HG02938 (cell line): Measurements from ENCODE around the gene COLQ.
"Not testable (repeated sequence)": the region's sequence is repeated elsewhere in the genome, so short reads cannot be mapped to it uniquely, and the experiment has no call there.

Experiments
- ATAC-seq: cut with Tn5 transposase; IDR thresholded peaks from one replicate; pipeline ENCODE4 v1.9.1; 2021; ENCODE audit warnings: mild to moderate bottlenecking, moderate library complexity; ENCODE audit not compliant: unreplicated experiment

Gene COLQ

DNA sequence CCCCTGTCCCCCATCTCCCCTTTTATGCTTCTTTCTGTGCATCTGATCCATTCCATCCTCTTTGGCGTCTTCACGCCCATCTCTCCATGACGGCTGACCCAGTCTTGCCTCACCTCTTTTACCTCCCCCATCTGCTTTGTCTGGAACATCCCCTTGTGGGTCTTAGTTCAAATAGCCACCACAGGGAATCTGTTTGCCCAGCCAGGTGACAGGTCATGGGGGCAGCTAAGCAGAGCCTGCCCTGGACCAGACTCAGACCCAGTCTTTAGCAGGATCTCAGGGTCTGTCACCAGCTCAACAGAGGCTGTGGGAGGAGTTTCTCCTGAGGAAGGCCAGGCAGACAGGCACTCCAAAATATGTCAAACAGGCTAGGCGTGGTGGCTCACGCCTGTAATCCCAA, 28.1 kb downstream of the COLQ start:
- ATAC-seq, result no peak

DNA sequence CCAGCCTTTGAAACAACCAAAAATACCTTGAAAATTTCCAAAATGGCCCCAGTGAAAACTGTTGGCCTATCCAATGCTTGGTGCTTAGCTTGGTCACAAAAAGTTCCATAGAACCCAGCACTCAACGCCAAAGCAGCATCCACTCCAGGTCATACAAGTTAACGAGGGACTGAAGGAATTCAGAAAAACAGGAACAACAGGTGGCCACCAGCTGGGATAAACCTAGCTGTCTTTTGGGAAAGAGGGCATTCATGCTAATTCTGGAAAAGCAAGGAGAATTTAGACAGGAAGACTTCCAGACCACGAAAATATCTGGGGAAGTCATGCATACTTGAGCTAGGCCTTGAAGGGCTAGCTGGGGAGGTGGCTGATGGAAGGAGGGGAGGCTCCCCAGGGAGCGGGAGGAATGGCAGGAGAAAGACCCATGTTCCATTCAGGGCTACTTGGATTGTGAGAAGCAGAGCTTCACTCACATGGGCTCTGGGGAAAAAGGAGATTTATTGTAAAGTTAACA, 28.6 kb downstream of the COLQ start:
- ATAC-seq, result no peak

DNA sequence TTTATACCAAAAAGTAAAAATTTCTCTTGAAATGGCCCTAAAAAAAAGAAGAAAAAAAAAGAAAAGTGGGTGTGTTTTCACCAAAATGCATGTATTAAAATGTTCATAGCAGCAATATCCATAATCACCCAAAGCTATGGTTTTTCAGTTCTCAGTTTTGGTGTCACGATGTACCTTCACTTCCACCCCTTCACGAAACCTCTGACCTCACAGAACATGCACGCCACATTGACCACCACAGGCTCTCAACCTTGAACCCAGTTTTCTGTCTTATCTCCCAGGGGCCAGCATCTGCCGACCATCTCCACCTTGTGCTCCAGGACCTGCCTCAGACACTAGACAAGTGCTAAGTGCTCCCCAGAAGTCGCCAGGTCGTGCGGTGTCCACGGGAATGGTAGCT, 30.4 kb downstream of the COLQ start:
- no peak for ATAC-seq

DNA sequence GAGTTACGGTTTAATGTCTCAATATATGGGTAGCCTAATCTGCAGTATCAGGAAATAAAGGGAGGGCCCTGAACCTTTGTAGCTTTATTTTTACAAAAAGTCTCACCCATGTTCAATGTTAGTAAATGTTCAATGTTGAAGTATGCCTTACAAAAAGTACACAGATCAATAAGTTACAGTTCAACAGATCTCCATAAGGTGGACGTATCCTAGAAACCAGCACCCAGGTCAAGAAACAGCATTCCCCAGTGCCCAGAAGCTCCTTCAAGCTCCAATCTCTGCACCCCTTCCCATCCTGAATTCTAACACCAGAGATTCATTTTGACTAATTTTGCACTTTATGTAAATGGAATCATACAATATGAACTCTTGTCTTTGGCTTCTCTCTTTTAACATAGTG, 31.3 kb downstream of the COLQ start:
- no peak for ATAC-seq

DNA sequence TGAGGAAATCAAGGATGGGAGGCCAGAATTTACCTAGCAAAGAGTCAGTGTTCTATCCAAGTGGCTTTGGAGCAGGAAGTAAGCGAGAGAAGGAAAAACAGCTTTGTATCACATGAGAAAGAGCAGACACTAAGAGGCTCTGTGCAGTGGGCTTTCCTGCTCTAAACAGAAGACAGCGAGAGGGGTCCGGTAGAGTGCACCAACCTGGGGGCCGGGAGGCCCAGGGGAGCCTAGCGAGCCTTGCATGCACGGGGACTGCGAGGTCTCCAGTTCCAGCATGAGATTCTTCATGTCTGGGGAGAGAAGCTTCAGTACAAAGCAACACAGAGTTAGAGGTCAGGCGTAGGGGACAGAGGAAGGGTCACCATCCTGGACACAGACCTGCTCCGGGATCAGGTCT, 33.5 kb downstream of the COLQ start:
- no peak for ATAC-seq

DNA sequence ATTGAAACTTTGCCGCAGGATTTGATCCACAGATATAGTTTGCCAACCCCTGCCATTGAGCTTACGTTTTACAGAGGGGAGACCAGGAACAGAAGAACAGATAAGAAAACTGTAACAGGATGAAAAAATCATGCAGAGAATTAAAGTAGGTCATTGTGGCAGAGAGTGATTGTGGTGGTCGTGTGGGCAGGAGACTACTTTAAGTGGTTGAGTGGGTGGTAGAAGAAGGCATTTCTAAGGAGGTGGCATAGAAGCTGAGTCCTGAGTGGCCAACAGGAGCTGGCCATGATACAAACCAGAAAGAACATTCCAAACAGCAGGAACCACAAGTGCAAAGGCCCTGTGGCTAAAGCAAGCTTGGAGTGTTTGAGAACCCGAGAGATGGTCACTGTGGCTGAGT, 34.5 kb downstream of the COLQ start:
- ATAC-seq, result no peak

DNA sequence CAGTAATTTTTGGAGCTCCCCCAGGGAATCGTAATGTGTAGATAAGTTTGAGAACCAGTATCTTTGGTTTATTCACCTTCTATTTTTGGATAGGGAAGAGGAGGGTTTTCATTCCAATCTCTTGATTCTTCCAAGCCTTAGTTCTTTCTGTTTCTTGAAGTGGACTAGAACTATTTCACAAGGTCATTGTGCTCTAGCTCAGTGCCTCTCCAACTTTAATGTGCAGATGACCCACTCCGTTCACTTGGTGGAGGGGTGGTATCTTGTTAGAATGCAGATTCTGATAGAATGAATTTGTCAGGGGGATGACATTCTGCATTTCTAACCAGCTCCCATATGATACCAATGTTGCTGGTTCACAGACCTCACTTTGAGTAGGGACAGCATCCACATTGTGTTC, 35.5 kb downstream of the COLQ start:
- no peak for ATAC-seq

DNA sequence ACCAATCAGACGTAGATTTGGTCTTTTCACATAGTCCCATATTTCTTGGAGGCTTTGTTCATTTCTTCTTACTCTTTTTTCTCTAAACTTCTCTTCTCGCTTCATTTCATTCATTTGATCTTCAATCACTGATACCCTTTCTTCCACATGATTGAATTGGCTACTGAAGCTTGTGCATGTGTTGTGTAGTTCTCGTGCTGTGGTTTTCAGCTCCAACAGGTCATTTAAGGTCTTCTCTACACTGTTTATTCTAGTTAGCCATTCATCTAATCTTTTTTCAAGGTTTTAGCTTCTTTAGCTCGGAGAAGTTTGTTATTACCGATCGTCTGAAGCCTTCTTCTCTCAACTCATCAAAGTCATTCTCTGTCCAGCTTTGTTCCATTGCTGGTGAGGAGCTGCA, 37.0 kb downstream of the COLQ start:
- ATAC-seq, result not testable (repeated sequence)

DNA sequence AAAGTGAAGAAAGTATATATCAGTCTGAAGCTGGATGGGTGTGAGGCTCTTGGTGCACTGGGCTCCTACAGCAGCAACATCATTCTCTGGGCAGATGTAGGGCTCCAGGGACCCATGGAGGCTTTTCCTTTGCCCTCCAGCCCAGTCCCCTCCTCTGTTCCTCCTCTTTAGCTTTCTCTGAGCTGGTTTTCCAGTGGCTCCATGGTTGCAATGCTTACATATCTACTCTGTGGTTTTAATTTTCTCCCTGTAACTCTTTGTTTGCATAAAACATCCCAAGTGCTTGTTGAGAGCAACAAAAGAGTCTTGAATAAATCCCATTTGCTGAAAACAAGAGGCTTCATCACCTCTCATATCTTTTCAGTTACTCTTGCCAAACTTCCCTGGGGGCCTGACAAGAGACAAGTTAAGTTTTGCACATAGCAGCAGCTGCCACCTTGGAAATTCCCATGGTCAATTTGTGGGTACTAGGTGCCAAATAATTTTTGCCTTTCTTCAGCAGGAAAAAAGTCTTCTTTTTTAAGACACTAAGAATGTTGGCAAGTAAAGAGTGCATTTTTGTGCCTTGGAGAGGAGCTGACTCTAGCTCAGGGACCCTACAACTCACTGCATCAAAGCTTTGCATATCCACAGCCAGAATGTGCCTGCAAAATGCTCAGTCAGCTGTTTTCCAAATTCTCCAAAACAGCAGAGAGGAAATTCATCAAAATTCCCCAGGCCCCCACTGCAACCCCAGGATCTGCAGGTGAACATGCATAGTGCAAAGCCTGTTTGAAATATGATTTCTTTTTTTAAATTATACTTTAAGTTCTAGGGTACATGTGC, 41.9 kb downstream of the COLQ start:
- no peak for ATAC-seq

DNA sequence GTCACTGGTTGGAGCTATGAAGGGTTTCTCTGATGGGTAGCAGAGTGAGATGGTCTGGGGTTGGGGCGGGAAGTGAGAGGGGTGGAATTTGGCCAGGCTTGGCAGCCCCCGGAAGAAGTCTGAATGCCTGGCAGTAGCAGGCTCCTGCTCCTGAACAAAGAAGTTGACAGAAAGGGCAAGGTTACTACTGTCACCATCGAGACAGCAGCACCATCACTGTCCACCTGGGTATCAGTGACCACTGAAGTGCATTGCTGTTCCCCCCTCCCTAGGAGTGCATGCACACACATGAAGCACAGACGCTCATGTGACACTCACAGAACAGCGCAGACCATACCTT, 42.9 kb downstream of the COLQ start:
- no peak for ATAC-seq

DNA sequence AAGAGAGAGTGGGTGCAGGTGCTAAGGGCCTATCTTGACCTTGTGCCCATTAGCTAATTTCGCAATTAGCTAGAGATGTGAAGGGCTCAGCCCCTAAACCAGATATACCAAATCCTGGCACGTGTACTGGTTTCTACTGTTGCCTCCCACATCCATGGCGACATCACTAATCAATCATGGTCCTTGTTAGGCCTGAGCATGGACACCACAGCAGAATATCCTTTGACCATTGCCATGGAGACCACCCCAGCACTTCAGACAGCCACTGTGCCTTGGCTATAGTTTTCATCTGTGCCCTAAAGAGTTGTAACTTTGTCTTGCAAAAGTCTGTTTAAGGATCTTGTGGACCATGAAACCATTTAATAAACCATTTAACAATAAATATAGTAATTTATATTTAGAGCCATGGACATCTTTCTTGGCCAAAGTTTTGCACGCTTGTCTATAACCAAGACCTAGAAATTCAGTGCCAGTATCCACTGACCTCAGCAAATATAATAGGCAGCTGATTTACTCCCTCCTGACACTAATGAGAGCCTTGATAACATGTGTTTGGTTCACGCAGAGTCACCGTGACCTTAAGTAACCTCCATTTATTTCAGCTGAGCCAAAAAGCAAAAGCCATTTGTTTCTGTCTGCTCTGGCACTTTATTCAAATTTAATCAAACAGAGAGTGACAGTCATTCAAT, 43.4 kb downstream of the COLQ start:
- no peak for ATAC-seq

DNA sequence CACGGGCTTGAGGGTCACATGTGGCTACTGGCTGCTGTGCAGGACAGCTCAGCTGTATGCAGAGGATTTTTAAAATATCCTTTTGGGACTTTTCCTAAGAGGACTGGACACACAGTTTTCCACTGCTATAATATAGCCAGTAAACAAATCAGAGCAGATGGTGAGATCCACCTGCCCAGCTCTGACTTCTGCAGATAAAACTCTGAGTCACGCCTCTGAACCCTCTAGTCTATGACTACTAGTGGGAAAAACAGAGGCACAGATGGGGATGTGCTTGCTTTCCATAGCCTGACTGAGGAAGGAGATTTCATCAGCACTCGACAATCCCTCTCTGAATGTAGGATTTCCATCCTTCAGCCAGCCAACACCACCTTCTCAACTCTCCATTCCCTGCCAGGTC, 45.1 kb downstream of the COLQ start:
- no peak for ATAC-seq

DNA sequence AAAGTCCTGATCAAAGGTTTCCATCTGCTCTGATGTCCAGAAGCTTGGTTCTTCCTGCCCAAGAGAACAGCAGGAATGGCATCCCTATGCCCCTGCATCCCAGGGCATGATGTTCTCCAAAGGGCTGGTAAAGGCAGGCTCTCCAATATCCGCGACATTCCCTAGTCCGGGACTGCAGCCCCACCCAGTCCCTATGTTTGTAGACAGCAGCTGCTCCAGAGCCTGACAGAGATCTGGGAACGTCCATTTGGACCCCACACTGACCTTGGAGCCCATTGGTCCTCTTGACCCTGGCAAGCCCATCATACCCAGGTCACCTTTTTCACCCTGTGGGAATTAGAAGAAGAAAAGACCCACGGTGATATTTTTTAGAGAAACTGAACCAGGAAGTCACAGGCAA, 46.3 kb downstream of the COLQ start:
- no peak for ATAC-seq

DNA sequence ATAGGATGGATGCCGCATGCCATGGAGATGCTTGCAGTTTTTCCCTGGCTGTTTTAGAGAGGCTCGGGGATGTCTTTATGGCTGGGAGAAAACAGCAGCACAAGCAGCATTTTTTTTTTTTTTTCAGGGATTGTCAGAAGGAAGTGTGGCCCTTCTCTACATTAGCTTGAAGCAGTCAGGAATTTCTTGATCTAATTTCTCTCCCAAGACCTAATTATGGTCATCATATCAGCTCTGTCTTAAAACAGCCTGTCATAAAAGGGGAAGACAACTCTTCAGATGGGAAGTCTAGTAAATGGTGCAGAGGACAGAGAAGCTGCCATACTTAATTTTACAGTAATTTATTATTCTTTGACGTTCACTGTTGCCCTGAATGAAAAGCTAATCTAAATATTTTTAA, 49.6 kb downstream of the COLQ start:
- ATAC-seq, result no peak

DNA sequence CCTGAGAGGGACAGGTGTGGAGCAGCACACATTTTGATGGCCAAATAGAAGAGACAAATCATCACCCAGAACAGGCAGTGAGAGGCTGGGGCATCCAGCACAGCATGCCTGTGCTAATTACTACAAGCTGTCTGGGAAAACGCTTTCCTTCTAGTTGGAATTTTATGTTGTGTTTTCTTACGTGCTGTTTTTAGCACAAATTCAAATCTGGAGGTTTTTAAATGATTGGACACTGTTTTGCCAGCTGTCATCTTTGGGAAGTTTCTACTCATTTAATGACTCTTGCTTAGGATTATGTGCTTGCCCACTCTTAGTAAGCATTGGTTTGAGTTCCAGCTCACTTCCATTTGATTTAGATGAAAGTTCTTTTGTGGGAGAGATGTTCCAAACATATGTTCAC, 50.7 kb downstream of the COLQ start:
- ATAC-seq, result no peak

DNA sequence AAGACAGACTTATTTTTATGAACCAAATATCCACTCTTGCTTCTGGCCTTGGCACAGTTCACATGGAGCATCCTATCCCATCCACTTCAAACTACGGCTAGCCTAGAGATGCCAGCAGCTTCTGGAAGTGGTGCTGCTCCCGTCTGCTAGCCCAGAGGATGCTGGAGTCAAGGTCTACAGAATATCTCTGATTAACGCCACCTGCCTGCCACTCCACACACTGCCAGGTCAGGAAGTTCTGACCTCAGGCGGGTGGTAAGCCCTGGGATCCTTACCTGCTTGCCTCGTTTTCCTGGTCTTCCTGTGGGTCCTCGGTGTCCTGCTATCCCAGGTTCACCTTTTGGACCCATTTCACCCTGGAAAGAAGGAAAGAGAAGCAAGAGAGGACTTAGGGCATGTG, 51.2 kb downstream of the COLQ start:
- ATAC-seq, result no peak

DNA sequence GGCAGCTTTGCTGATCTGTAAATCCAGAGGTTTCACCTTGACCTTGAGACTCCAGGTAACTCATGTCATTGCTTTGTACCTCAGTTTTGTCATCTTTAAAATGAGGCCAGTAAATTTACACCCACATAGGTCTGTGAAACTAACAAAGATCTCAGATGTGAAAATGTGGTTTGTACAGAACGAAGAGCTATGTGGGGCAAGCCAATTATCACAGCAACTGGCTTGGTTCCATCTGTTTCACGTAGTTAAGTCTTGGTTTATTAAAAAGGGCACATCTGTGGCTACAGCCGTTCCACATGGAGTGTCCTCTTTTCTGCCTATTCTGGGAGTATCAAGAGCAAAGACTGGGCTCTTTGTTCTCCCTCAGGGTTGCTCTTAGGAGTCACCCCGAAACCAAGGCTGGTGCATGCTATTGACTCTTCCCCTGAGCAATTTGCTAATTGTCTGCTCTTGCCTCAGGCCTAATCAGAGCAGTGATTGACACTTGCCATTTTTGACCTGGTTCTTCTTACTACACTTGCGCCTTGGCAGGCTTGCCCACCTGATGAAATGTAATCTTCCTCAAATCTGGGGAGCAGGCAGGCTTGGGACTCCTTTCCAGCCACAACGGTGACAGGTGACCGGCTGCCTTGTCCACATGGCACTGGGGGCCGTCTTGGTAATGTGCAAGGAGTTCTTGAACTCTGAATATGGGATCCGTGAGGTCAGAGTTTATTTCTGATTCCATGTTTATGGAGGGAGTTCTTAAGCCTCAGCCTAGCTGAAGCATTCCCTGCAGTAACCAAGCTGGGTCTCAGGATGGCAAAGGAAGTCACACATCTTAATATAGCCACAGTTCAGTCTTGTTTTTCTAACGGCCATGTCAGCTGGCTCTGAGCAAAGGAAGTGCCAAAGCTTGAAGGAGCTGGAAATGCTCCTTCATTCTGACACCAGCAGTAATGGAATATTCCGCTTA, 54.0 kb downstream of the COLQ start:
- no peak for ATAC-seq

DNA sequence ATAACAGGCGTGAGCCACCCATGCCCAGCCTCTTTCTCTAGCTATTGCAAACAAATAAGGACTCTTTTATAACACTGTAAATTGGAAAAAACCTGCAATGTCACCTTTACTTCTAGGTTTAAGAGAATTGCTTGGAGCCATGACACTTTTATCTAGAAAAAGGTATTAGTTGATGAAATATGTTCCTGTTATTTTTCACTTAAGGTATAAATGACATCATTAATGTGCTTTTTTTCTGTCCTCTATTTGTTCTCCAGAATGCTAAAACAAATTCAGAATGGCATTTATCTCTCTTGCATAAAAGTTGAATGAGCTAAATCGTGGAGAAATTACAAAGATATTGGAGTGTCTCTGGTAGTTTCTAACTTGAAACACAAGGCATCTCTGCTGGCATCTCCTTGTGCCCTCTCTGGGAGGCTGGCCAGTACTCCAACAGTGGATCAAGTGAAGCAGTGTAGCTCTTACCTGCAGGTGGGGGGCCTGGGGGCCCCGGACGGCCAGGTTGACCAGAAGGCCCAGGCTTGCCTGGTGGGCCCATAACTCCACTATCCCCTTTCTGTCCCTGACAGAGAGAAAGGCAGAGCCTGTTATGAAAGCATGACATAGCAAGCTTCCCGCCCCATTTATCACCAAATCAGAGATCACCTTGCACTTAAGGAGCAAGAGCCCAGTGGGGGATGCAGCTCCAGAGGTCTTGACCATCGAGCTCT, 55.5 kb downstream of the COLQ start:
- no peak for ATAC-seq

DNA sequence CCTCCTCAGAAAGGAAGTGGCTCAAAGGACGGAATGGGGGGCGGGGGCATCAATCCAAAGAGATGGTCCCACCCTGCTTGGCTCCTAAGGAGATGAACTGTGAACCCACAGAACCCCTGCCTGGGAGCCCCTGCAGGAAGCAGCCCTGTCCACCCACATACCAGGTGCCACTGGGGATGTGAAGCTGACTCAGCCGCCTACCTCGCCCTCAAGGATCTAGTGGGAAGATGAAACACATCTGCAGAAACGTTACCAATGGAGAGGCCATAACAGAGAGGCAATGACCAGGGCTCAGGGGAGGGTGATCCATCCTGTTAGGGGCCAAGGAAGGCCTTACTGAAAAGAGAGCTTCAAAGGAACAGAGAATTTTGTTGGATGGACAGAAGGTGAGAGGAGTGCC, 59.1 kb downstream of the COLQ start:
- ATAC-seq, result no peak

DNA sequence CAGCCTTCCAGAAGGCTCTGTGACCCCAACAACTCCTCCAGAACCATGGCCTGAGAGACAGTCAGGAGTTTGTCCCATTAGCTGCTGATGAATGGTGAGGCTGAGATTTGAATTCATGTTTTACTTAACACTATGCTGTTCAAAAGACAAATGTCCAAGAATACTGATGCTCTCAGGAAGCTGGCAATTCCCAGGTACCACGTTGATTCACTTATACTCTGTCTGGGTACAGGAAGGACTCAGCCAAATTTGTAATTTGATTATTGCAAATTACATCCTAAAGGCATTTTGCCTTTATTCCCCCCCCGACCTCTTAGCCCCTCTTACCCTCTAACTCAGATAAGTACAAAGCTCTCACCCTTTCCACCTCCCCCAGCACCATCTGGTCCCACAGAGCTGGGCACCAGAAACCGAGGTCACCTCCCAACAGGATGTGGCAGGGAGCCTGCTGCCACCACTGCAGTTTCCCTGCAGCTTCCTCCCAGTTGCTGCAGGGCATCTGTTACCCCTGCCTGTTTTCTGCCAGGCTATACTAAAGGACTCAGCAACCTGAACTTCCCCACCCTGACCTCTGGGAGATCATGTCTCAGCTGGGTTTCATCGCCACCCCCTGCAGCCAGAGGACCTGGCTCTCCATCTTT, 60.5 kb downstream of the COLQ start:
- ATAC-seq, result no peak
